ENCODE measurements around the gene ISX.

DNA sequence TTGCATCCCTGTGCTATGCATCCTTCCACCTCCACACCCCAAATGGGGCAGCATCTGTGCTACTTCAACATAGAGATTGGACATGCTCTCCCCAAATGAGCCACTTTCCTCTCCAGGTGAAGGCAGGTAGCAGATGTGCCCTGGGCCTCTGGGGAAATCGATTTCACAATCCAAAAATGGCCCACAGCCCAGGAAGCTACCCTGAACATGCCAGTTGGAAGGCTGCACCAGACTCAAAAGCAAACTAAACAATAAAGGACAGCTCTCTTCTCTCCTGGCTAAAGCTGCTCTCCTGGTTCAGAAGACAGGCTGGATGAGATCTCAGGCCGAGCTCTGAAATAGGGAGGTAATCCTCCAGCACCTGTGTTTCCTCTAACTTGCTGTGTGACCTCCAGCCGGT lies 19.7 kb downstream of the ISX start:
- TF ChIP-seq, protein P1, sequence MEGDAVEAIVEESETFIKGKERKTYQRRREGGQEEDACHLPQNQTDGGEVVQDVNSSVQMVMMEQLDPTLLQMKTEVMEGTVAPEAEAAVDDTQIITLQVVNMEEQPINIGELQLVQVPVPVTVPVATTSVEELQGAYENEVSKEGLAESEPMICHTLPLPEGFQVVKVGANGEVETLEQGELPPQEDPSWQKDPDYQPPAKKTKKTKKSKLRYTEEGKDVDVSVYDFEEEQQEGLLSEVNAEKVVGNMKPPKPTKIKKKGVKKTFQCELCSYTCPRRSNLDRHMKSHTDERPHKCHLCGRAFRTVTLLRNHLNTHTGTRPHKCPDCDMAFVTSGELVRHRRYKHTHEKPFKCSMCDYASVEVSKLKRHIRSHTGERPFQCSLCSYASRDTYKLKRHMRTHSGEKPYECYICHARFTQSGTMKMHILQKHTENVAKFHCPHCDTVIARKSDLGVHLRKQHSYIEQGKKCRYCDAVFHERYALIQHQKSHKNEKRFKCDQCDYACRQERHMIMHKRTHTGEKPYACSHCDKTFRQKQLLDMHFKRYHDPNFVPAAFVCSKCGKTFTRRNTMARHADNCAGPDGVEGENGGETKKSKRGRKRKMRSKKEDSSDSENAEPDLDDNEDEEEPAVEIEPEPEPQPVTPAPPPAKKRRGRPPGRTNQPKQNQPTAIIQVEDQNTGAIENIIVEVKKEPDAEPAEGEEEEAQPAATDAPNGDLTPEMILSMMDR (IDR thresholded peaks at IDR 0.05; ENCODE audit: low read depth, low read length) = no peak
- TF ChIP-seq POLR2A (IDR thresholded peaks at IDR 0.05; ENCODE audit: extremely low read depth, insufficient read length) = no peak
- TF ChIP-seq MYC (IDR thresholded peaks at IDR 0.05; ENCODE audit: low read depth, low read length) = no peak
- TF ChIP-seq, protein P2, sequence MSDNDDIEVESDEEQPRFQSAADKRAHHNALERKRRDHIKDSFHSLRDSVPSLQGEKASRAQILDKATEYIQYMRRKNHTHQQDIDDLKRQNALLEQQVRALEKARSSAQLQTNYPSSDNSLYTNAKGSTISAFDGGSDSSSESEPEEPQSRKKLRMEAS (IDR thresholded peaks at IDR 0.05; ENCODE audit: low read depth, low read length) = no peak

Measured in NB4 (cell line).